SK-N-MC (cell line): Measurements from ENCODE around the gene FARS2.

Source experiments
- DNase-seq: peaks from one replicate; pipeline ENCODE4 v3.0.0-alpha.2; 2011; ENCODE audit warnings: low read depth, low spot score
- H3K27ac ChIP-seq: fragments of 200-600 bp; sonication (generic); 2 replicates; pipeline ENCODE4 v1.5.1; 2016; ENCODE audit warnings: mixed run types
- H3K36me3 ChIP-seq: fragments of 200-600 bp; sonication (generic); 2 replicates; pipeline ENCODE4 v1.6.1; 2017; ENCODE audit warnings: antibody characterized with exemption, low read length, mixed read lengths; ENCODE audit not compliant: insufficient read depth
- H3K4me3 ChIP-seq: fragments of 200-600 bp; sonication (generic); 2 replicates; pipeline ENCODE4 v1.5.1; 2016
- H3K9ac ChIP-seq: fragments of 200-600 bp; sonication (generic); 2 replicates; pipeline ENCODE4 v1.8.0; 2017; ENCODE audit warnings: mixed run types, mixed read lengths; ENCODE audit not compliant: insufficient read length
- H3K9me3 ChIP-seq: fragments of 200-600 bp; sonication (generic); 2 replicates; pipeline ENCODE4 v1.6.1; 2017; ENCODE audit warnings: low read depth, mild to moderate bottlenecking, antibody characterized with exemption, low read length, moderate library complexity, mixed read lengths
- EZH2 ChIP-seq: fragments of 200-600 bp; sonication (generic); IDR thresholded peaks from one replicate; pipeline ENCODE4 v1.6.1; 2017; ENCODE audit warnings: antibody characterized with exemption
- FOXP2 ChIP-seq: optimal IDR thresholded peaks from 2 replicates; pipeline ENCODE3; 2011; ENCODE audit warnings: mild to moderate bottlenecking, moderate library complexity; ENCODE audit not compliant: insufficient read depth; ENCODE audit errors: extremely low read length, control extremely low read depth
- POLR2AphosphoS5 ChIP-seq: IDR thresholded peaks from 2 replicates; pipeline ENCODE4 v1.6.1; 2012; ENCODE audit warnings: mild to moderate bottlenecking, low read depth, low read length, borderline replicate concordance

FARS2 gene

GRCh38 chr6:5466281-5467136 lies 205.2 kb downstream of the FARS2 start:
- no peak for TF ChIP-seq FOXP2
- no peak for TF ChIP-seq POLR2AphosphoS5
- TF ChIP-seq EZH2: no peak

GRCh38 chr6:5468586-5468985 lies 207.3 kb downstream of the FARS2 start:
- DNase-seq: no peak
- Histone ChIP-seq H3K9ac (no peak overlapping the region), H3K9me3 (no peaks in the 10 kb centered on the region), H3K36me3 (no peaks in the 10 kb centered on the region), H3K4me3 (no peak overlapping the region), H3K27ac (no peak overlapping the region)
- TF ChIP-seq FOXP2 (no peak), EZH2 (no peak), POLR2AphosphoS5 (no peak)

More at GRCh38 chr6:5466281-5467136, 205.2 kb downstream of the FARS2 start:
- Histone ChIP-seq H3K9me3 (no peaks in the 10 kb centered on the region), H3K36me3 (no peaks in the 10 kb centered on the region), H3K27ac (no peak overlapping the region), H3K9ac (no peak overlapping the region), H3K4me3 (no peak overlapping the region)
- no peak for DNase-seq

GRCh38 chr6:5469101-5469846 lies 208.0 kb downstream of the FARS2 start:
- Histone ChIP-seq H3K4me3 (no peak overlapping the region), H3K9me3 (no peaks in the 10 kb centered on the region), H3K9ac (no peak overlapping the region), H3K36me3 (no peaks in the 10 kb centered on the region), H3K27ac (no peak overlapping the region)
- TF ChIP-seq EZH2 (no peak), FOXP2 (no peak), POLR2AphosphoS5 (no peak)
- no peak for DNase-seq

DNA sequence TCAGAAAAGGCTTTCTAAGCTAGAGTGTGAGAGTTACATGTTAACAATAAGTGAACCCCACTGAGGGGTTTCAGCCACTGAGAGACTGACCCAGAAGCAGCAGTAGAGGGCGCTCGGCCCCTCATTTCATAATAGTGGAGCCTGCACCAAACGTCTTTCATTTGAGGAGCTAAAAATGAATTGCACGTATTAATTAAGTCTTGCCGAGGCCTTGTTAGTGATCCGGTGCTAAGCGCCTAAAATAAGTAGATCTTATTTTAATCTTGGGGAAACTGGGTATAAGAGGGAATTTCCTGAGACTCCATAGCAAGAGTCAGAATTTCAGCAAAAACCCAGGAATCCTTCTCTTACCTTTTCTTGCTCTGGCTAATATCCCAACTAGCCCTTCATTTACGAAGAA lies 209.7 kb downstream of the FARS2 start:
- DNase-seq: peak; percentile 53
- Histone ChIP-seq H3K27ac (no peak overlapping the region), H3K36me3 (no peaks in the 10 kb centered on the region), H3K9ac (no peak overlapping the region), H3K9me3 (no peaks in the 10 kb centered on the region), H3K4me3 (peak overlapping the region; percentile 25)
- TF ChIP-seq EZH2 (no peak), POLR2AphosphoS5 (no peak), FOXP2 (no peak)

GRCh38 chr6:5471637-5472398 lies 210.5 kb downstream of the FARS2 start:
- no peak overlapping the region for H3K27ac ChIP-seq
- peak overlapping the region; percentile 25 for H3K4me3 ChIP-seq
- H3K36me3 ChIP-seq: no peaks in the 10 kb centered on the region
- DNase-seq: no peak
- H3K9me3 ChIP-seq: no peaks in the 10 kb centered on the region
- TF ChIP-seq POLR2AphosphoS5: no peak
- no peak overlapping the region for H3K9ac ChIP-seq

DNA sequence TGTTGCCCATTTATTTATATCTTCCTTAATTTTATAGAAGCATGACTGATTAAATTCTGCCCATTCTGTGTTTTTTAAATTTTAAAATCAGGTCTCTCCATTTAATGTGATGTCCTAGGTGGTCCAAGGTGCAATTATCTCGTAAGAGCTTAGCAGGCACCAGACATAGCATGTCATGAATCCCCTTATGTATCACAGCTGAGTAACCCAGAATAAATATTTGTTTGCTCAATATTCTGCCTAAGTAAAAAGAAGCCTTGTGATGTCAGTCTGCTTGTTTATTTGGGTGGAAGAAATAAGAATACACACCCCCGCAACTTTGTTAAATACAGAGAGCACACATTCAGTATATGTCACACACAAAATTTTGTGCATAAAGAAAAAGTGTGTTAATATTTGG lies 211.3 kb downstream of the FARS2 start:
- no peaks in the 10 kb centered on the region for H3K9me3 ChIP-seq
- DNase-seq: no peak
- no peak overlapping the region for H3K9ac ChIP-seq
- TF ChIP-seq EZH2 (no peak), POLR2AphosphoS5 (no peak), FOXP2 (no peak)
- H3K4me3 ChIP-seq: no peak overlapping the region
- no peak overlapping the region for H3K27ac ChIP-seq
- H3K36me3 ChIP-seq: no peaks in the 10 kb centered on the region

DNA sequence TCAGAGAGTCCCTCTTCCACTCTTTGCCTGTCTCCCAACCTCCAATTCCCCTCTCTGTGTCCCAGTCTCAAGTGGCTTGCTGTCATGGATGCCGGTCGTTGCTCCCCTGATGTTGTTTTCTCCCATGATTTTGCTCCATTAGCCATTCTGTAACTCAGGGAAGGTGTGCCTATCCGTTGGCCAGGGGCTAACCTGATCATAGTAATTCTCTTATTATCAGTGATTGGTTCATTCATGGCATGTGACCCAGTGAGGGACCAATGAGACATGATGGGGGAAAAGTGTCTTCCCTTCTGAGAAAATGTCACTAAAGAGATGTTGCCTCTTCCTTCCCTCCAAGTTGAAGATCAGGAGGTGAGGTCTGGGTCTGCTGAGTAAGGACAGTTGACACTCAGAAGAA lies 214.5 kb downstream of the FARS2 start:
- TF ChIP-seq FOXP2 (no peak), POLR2AphosphoS5 (no peak), EZH2 (no peak)
- H3K36me3 ChIP-seq: no peaks in the 10 kb centered on the region
- no peak for DNase-seq
- no peaks in the 10 kb centered on the region for H3K9me3 ChIP-seq
- H3K9ac ChIP-seq: no peak overlapping the region
- no peak overlapping the region for H3K27ac ChIP-seq
- H3K4me3 ChIP-seq: no peak overlapping the region

GRCh38 chr6:5478380-5478779 lies 217.1 kb downstream of the FARS2 start:
- Histone ChIP-seq H3K9ac (no peak overlapping the region), H3K27ac (no peak overlapping the region), H3K36me3 (no peaks in the 10 kb centered on the region), H3K4me3 (no peak overlapping the region), H3K9me3 (no peaks in the 10 kb centered on the region)
- DNase-seq: no peak
- TF ChIP-seq FOXP2: no peak
- no peak for TF ChIP-seq POLR2AphosphoS5
- no peak for TF ChIP-seq EZH2

- Histone ChIP-seq H3K4me3 (no peak overlapping the region), H3K9ac (no peak overlapping the region), H3K9me3 (no peaks in the 10 kb centered on the region), H3K27ac (no peak overlapping the region), H3K36me3 (no peaks in the 10 kb centered on the region)
- no peak for TF ChIP-seq POLR2AphosphoS5
- no peak for TF ChIP-seq FOXP2
- DNase-seq: no peak
These were observed 219.7 kb downstream of the FARS2 start for GRCh38 chr6:5481033-5481432.
